NCI-H1105 (cell line): Measurements from ENCODE around the gene SMG9.

ENCODE experiments used
- DNase-seq: peaks from one replicate; lab custom pipeline; 2025; lab: John Stamatoyannopoulos, UW

Gene SMG9

DNA sequence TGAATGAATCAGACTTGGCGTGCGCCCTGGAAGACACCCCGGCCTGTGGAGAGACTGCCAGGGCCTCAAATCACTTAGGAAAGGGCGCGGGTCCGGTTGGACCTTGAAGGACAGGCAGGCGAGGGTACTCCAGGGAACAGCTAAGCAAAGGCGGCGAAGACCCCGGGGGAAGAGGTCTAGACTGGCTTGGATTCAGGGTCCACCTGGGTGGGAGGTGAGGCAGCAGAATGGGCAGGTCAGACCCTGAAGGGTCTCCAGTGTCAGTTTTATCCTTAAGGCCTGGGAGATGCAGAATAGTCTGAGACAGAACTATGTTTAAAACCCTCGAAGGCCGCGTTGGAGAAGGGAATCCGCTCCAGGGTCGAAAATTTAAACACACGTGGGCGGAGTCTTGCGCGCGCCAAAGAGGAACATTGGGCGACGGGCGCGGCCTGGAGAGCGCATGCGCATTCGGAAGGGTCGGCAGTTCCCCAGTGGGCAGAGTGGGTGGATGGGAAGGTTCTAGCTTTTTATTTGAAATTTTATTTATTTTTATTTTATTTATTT, 567 bp upstream of the SMG9 start:
- DNase-seq, result peak; percentile 77

- DNase-seq, result no peak
These were observed 584 bp downstream of the SMG9 start for GRCh38 chr19:43754253-43754502.

GRCh38 chr19:43752287-43752875, 2.4 kb downstream of the SMG9 start:
- no peak for DNase-seq

DNA sequence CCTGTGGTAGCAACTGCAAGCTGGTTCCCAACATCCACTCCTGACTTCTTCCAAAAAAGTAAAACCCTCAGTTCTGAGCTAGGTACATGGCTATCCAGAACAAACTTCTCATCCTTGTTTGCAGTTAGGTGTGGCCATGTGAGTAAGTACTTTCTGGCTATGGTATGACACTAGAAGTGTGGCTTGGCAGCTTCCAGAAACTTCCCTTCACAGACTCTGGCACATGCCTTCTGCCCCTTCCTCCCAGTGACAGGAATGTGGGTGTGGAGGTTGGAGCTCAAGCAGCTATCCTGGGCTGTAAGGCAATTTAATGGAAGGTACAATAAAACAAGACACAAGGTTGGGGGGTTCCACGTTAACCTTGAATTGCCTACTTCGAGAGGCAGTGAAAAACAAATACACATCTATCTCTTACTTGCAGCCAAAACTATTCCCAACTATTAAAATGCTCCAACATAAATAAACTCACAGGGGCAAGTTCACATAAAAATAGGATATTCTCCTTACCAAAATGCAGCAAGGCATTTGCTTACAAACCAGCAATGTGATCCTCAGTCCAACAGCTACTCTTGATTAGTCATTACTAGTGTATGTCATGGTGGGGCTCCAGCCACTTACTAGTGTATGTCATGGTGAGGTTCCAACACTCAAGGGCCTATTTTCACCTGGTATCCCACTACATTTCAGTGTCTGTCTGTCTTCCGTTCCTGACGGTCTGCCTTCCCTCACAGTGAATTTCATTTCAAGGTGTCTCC, 3.1 kb downstream of the SMG9 start:
- DNase-seq, result no peak

DNA sequence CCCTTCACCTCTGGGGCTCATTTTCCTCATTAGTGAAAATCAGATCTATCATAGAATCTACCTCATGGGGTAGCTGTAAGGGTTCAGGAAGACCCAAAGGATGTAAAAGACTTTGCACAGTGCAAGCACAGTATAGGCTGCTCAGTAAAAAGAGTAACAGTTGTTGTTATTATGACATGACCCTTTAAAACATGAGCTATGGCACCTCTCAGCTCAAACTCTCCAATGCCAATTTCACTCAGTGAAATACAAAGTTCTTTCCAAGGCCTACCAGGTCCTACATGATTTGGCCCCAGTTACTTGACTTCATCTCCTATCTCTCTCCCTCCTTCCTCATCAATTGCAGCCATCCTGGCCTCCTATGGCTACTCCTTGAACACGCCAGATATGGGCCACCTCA, 4.9 kb downstream of the SMG9 start:
- DNase-seq, result no peak

GRCh38 chr19:43749152-43749551, 5.6 kb downstream of the SMG9 start:
- DNase-seq, result no peak

GRCh38 chr19:43748685-43749084, 6.1 kb downstream of the SMG9 start:
- DNase-seq, result no peak

DNA sequence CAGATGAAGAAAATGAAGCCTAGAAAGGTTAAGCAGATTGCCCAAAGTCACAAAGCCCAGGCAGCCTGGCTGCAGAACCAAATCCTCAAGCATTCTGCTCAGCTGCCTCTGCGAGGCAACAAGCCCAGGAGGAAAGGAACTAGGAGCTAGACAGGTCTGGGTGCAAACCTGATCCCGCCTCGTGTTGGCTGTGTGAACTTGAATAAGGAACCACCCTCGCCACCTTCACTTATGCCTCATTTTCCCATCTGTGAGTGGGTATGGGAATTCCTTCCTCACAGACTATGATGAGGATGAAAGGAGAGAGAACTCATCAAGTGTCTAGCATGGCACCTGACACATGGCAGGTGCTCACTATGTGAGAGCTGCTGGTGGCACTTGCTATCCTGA, 6.6 kb downstream of the SMG9 start:
- no peak for DNase-seq

- DNase-seq, result no peak
These were observed 7.1 kb downstream of the SMG9 start for GRCh38 chr19:43747557-43748204.

DNA sequence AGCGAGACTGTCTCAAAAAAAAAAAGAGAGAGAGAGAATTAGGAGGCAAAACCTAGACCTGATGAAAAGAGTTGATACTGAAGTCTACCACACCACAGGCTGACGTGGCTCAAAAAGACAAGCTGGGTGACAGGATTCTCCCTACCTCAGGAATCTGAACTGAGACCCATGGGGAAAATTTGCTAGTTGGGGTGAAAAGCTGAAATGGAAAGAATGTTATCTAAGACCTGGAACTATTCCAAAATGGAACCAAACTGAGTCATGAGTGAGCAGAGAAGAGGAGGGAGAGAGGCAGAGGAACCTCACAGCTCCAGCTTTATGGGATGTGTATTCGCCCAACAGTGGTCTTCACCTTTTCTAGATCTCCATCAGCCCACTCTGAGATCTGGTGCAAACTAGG, 11.7 kb downstream of the SMG9 start:
- DNase-seq, result no peak

DNA sequence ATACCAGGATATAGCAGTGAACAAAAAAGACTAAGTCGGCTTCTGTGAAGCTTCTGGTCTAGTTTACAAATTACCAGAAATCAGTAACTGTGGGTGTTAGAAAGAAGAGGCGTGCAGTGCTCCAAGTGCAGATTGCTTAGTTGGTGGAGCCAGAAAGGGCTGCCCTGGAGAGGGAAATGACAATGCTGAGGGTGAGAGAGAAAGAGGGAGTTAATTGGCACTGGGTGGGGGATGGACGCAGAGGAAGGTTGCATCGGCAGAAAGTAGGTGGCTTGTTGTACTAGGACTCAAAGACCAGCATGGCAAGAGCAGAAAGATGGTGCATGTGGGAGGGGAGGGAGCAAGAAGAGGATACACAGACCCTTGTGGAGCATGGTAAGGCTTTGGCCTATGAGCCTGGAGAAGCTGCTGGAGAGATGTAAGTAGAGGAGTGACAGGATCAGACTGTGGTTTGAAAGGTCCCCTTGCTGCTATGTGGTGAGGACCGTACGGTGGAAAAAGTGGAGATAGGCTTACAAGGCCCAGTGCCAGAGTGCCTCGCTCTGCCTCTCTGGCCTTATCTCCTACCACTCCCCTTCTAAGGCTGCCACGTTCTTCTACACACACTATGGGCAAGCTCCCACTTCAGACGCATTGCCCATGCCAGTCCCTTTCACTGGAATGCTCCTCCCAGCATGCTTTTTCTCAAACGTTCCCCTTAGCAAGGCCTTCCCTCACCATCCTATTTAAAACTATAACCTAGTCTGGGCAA, 13.5 kb downstream of the SMG9 start:
- DNase-seq, result no peak

GRCh38 chr19:43739439-43740235, 15.1 kb downstream of the SMG9 start:
- DNase-seq, result no peak

- DNase-seq, result no peak
These were observed 16.0 kb downstream of the SMG9 start for GRCh38 chr19:43738780-43739211.

DNA sequence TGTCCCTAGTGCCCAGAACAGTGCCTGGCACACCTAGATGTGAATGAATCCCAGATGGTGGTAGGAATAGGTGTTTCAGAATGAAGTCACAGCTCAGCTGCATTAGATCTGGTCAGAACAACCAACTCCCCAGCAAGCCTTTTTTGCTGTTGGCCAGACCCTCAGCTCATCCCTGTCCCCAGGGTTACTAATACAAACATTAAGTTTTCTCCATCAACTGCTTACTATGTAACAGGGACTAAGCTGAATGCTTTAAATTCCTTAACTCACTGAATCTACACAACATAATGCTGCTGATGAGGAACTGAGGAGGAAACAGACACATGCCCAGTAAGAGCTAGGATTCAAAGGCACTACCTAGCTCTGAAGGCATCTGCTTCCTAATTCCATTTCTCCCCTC, 18.8 kb downstream of the SMG9 start:
- no peak for DNase-seq

GRCh38 chr19:43735013-43735412, 19.7 kb downstream of the SMG9 start:
- DNase-seq, result no peak

DNA sequence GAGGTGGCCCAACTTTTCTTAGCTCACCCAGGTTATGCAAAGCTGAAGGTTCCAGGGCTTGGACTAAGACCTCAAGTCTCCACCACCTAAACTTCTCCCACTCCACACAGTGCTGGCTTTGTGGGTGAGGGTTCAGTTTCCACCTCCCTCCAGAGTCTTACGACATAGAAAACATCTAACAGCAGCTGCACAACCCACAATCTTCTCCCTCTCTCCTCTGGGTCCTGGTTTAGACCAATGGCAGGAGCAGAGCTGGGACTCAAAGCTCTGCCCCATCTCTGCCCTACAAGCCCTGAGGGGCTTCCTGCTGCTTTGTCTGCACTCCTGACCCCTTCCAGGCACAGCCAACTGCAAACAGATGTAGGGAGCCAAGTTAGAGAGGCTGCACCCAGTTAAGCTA, 22.9 kb downstream of the SMG9 start:
- DNase-seq, result no peak

DNA sequence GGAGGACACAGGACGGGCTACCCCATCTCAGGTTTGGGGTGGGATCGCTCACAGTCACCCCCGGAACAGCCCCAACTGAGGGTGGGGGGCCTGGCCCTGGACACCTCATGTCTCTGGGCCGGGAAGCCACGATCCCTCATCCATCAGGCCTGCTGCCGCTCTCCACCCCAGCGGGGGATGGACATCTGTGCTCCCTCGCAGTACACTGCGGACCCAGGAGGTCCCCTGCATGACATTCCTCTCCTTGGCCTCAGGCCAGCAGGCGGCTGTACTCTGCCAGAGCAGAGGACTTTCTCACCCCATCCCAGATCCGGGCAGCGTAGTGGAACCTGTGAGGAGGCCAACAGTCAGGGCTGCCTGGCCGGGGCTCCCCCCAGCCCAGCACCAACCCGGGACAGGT, 23.4 kb downstream of the SMG9 start:
- DNase-seq, result no peak

DNA sequence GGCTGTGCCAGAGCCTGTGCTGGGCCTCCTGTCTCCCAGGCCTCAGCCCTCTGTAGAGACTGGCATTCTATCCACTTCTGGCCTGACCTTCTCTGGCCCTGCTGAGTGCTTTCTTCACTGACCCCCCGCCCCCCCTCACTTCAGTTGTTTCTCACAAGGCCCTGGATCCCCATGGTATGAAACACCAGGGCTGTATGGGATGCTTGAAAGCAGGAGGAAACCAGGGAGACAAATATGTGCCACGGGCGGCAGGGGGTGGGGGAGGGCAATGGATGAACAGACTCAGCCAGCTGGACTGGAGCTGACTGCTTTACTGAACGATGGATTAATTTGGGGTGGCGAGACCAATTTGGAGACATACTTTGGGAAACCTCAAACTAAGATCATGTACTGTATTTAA, 24.8 kb downstream of the SMG9 start:
- no peak for DNase-seq

DNA sequence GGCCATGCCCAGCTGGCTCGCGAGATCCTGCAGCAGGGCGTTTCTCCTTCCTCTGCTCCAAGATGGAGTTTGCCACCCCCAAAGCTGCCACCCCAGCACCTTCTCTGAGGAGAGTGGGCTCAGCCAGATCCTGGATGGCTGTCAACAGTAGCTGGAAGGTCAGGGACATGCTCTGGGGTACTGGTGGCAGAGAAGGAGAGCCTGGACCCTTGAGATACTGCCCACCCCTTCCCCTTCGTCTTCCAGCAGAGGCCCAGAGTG, 27.2 kb downstream of the SMG9 start:
- no peak for DNase-seq

DNA sequence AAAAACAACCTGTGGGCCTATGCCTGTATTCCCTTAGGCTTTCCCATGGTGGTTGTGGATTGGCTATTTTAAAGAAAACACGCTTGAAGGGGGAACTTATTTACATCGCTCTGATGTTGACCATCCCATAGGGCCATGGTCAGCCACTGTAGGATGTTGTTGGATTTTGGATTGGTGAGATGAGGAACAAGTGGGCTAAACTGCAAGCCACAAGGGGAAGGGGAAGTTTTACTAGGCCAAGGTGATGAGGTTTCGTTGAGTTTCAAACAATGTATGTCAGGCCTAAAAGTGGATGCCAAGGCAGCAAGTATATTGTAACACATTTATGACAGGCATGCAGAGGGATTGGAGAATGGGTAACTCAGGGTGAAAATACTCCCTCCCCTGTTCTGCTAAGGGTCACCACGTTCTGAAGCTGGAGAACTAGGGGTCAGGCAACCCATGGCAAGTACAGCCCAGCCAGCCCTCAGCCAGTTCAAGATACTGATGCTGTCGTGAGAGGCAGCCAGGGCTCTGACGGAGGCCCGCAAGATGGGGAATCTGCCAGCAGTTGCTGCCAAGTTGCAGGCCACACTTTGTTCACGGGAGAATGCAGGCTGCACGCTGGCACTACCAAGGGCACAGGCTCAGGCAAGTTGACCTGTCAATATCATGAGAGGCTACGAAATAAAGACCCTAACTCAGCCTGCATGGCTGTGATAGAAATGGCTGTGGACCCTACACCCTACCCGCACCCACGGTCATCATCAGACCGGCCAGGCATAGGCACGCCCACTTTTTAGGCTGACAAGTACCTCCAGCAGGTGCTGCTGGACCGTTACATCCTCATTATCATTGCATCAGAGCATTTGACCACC, 27.8 kb downstream of the SMG9 start:
- no peak for DNase-seq

DNA sequence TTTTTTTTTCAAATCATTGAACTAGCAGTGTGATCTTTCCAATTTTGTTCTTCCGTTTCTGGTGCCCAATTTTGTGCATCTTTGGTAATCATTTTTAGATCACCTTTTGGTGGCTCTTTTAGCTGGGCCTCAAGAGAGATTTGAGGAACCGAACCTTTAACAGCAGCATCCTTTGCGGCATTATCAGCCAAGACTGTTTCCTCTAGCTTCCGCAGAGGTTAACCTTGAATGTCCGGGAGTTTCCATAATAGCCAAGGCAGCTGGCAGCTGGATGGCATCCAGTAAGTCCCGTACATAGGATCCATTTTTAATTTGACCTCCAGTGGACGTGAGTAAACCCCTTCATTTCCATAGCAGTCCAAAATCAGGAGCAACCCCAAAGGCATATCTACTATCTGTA, 29.3 kb downstream of the SMG9 start:
- no peak for DNase-seq
